GM19324 (cell line): ENCODE data around the gene VSNL1.

ENCODE experiments used
- ATAC-seq: cut with Tn5 transposase; IDR thresholded peaks from one replicate; pipeline ENCODE4 v1.9.1; 2021; ENCODE audit warnings: mild to moderate bottlenecking, moderate library complexity; ENCODE audit not compliant: unreplicated experiment, low FRiP score

The VSNL1 gene

DNA sequence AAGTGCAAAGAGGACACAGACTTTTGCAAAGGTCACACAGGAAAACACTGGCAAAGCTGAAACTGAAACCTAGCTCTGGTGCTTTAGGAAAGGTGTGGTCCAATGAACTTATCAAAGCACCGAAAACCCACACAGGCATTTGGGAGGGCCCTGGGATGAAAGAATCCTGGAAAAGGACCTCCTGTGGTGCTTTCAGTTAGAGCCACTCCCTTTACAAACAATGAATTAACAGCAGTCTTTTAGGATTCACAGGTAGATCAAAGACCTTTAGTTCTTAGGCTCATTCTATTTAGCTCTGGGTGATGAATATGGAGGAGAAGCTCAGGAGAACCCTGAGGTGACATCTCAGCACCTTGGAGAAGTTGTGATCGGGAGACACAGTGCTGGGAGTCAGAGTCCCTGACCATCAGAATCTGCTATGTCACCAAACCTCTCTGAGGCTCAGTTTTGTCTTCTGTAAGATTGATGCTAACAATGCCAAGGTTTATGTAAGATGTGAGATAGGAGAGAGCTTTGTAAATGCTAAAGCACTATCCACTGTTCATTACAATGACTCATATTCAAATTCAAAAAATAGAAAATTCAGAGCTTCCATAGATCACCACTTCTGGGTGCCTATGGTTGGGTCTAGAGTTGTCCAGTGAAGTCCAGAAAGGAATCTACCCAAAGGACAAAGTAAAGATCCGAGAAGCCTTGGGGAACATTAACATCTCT, 39.3 kb downstream of the VSNL1 start:
- no peak for ATAC-seq

GRCh38 chr2:17580319-17580715, 39.8 kb downstream of the VSNL1 start:
- ATAC-seq, result no peak

GRCh38 chr2:17581831-17582230, 41.3 kb downstream of the VSNL1 start:
- ATAC-seq, result no peak

DNA sequence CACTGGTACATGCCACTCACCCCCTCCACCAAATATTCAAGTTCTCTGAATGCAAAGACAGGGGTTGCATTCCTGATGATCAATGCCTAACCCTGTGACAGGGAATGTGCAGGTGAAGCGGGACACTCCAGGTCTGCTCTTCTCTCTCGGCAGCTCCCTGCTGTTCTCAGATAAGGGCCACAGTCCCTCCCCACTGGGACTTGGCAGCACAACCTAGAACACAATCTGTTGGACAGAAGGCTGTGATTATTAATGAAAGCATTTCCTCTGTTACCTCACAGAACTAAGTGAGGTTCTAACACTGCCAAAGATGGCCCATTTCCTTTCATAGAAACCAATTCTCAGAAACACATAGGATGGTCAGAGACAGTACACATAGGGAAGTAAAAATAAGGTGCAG, 42.7 kb downstream of the VSNL1 start:
- ATAC-seq, result no peak

- ATAC-seq, result no peak
Observed at GRCh38 chr2:17583646-17584045, 43.1 kb downstream of the VSNL1 start.

- no peak for ATAC-seq
Observed at GRCh38 chr2:17584689-17585088, 44.2 kb downstream of the VSNL1 start.

- ATAC-seq, result no peak
Observed at GRCh38 chr2:17587469-17587868, 47.0 kb downstream of the VSNL1 start.

DNA sequence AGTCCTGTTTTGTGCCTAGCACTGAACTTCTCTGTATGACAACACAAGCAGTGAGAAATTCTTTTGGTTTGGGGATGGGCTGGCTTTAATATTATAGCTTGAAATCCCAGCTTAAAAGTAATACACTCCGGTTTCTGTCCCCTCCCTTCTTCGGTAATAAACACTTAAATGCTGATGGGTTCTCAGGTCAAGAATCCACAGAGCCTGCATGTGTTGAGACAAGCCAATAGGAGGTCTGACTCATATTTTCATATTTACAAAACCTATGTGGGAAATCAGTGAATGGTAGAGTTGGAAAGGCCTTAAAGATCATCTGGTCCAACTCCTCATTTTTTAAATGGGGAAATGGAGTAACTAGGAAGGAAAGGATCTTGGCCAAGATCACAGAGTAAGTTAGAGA, 47.5 kb downstream of the VSNL1 start:
- ATAC-seq, result no peak

DNA sequence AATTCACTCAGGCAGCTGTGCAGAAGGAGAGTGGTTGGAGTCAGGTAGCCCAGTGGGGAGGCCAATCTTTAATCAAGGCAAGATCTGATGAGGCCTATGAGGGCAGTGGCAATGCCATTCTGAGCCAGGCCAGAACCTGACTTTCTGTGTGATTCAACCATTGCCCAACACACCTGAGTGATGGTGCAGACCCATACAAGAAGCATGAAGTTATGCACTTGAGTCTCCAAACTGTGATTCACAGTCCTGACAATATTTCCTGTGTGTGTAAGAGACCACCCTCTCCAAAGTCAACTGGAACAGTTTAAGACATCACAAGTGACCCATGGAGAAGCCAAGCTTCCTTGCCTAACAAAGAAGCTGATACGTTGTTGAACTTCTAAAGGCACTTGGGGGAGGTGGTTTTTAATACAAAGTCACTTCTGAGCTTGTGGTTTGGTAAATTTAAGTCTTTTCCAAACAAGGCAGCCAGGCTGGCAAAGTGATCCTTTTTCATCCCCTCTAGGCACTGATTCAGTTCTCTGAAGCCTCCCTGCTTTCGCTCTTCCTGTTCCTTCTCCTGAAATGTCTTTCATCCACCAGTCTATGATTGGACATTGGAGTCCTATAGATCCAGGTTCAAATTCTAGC, 49.0 kb downstream of the VSNL1 start:
- ATAC-seq, result no peak

DNA sequence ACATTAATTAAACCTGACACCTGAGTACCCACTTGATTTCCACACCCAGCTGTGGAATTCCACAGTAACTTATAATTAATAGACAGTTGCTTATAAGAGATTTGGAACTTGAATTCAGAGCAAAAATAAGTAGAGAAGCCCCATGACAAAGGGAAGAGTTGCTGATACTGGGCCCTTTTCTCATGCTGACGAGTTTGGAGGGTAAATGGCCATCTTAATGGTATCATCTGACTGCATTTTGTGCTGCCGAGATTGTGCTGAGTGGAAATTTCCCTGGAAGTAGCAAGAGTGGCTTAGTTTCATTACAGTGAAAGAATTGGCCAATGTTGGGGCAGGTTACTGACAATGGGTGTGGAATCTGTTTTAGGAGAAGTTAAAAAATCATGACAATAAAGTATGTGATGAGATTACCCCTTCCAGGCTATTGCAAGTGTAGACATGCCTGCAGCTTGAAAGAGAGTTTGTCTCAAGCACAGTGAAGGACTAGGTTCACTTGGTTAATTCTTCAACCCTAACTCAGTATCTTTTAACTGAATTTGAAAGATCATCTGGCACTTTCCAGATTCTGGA, 49.9 kb downstream of the VSNL1 start:
- no peak for ATAC-seq

- ATAC-seq, result no peak
Observed at GRCh38 chr2:17591846-17592245, 51.4 kb downstream of the VSNL1 start.

DNA sequence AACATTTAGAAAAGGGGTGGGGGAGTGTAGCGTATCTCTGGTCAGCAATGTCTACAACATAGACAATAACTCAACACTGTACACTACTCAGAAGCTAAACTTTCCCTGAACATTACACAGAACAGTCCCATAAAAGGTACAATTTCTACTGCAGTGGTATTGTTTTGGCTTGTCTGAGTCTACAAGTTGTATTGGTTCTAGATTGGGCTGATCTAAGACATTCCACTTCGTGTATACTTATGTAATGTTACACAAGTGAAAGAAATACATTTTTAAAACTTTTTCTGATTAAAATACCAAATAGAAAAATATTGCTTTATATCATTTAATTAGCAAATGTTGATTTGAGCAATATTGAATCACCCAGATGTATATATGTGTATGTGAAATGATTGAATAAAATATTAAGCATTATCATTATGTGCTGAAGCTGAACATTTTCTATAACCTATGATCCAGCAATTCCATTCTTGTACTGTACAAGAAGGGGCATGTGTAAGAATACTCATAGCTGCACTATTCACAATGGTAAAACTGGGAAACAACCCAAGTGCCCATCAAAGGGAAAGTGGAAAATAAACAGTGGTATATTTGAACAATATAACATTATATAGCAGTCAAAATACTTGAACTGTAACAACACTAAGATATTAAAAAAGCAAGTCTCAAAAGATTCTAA, 52.4 kb downstream of the VSNL1 start:
- ATAC-seq, result no peak

DNA sequence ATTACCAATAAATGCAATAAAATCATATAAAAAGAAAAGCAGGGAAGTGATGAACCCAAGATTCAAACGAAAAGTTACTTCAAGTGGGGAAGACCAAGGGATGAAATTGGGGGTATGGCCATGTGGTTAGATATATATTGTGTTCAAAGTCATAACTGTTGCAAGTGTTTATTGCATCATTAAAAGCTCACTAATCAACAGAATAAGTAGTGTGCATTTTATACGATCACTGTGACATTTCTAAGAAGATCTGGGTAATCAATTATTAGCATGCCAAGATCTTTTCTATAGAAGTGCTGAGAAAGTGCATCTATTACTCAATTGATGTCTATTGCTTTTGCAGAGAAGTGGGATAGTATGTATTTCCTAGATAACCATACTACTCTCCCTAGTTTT, 52.9 kb downstream of the VSNL1 start:
- no peak for ATAC-seq

GRCh38 chr2:17593841-17594491, 53.5 kb downstream of the VSNL1 start:
- ATAC-seq, result no peak

- no peak for ATAC-seq
Observed at GRCh38 chr2:17594533-17595401, 54.3 kb downstream of the VSNL1 start.

DNA sequence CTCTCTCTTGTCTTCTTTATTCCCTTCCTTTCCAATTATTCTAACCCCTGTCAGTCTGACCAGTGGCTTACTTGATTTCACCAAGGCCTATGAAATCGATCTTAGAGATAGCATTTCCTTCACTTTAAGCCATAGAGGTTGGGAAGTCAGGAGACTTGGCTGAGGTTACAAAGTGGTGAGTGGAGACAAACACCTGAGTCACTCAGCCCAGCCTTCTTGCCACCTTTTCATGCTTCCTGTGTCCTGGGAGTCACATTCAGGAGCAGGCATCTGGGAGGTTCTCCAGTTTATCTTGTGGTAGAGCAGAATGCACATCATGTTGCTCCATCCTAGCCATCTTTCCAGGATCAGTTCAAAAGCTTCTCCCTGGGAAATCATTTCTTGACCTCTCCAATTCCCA, 59.1 kb downstream of the VSNL1 start:
- ATAC-seq, result no peak

- ATAC-seq, result no peak
Observed at GRCh38 chr2:17600556-17601204, 60.2 kb downstream of the VSNL1 start.

DNA sequence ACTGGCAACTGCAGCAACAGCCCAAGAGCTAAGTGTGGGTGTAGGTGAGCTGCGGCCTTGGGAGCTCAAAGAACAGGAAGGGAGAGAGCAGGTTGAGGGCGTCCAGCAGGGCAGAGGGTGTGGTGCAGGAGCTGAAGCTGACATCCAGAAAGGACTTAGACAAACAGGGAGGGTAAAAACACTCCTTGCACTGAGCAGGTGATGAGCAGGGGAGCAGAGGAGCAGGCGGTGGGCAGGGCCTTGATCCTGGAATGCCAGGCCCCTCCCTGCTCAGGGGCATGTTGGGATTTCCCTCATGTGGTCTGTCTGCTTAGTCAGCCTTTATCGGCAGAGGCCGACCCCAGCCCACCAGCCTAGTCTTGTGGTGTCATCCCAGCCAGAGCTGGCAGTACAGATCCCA, 63.6 kb downstream of the VSNL1 start:
- ATAC-seq, result no peak

DNA sequence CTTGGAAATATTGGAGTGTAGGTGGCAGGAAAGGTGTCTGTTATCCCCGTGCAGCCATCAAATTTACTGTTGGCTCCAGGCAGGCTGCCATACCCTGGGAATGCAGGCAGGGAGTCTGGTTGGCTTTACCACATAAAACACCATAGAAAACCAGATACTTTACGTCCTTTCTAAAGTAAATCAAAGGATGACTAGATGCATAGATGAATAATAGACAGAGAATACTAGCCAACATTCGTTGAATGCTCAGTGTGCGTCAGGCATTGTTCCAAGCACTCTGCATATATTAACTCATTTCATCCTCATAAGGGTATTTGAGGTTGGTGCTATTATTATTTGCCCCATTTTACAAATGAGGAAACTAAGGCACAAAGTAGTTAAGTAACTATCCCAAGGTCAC, 65.2 kb downstream of the VSNL1 start:
- no peak for ATAC-seq

- ATAC-seq, result no peak
Observed at GRCh38 chr2:17606851-17607250, 66.4 kb downstream of the VSNL1 start.
